Mammary epithelial cell (primary cell): ENCODE data around the gene C1GALT1.

ENCODE experiments used
- CTCF ChIP-seq, 2 donors: IDR thresholded peaks in 1 of 2; conservative IDR thresholded peaks in 1 of 2; 2 replicates each; pipeline ENCODE4 v1.5.1; 2011 to 2012; ENCODE audit warnings: inconsistent platforms in 2 of 2, low read length in 2 of 2, mild to moderate bottlenecking in 2 of 2, control low read depth in 1 of 2, low read depth in 1 of 2; ENCODE audit not compliant: insufficient read depth in 1 of 2; ENCODE audit errors: extremely low read depth in 1 of 2
- EZH2 ChIP-seq: IDR thresholded peaks from 2 replicates; pipeline ENCODE4 v1.6.1; 2012; ENCODE audit warnings: low read length, inconsistent platforms, borderline replicate concordance

- TF ChIP-seq CTCF (conservative IDR thresholded peaks at IDR 0.05 in 1 of 2, IDR thresholded peaks at IDR 0.05 in 1 of 2; ENCODE audit: extremely low read depth in 1 of 2, insufficient read depth in 1 of 2, low read depth in 1 of 2, low read length in 2 of 2) (no peak), EZH2 (no peak)
These were observed 7.2 kb upstream of the C1GALT1 start for GRCh38 chr7:7175075-7175695.
